NT2/D1 (cell line): ENCODE data around the gene MROH2A.
"Not testable (repeated sequence)": the region's sequence is repeated elsewhere in the genome, so short reads cannot be mapped to it uniquely, and the experiment has no call there.

ENCODE experiments used
- SUZ12 ChIP-seq: IDR thresholded peaks from 2 replicates; pipeline ENCODE4 v1.6.1; 2011; ENCODE audit not compliant: insufficient read length, insufficient read depth; ENCODE audit errors: extremely low read depth
- YY1 ChIP-seq: IDR thresholded peaks from 2 replicates; pipeline ENCODE4 v1.6.1; 2011; ENCODE audit not compliant: insufficient read length, insufficient read depth
- ZNF274 ChIP-seq: IDR thresholded peaks from 2 replicates; pipeline ENCODE4 v1.6.1; 2011; ENCODE audit warnings: mild to moderate bottlenecking, low read depth, low read length

DNA sequence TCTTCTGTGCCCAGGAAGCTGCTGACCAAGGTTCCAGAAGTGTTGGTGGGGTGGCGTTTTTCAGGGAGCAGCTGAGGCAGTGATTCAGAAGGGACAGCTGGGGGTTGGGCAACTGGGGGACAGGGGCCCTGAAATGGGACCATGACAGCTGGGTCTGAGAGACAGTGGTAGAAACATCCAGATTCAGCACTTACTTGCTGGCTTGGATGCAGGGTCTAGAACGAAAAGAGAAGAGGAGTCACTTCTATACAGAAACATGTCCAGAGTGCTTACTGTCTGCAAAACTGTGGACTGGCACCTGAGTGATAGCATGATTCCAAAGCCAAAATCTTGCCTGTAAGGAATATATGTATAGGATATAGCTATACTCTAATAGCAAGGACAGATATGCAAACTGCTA is 32.3 kb upstream of the MROH2A start:
- not testable (repeated sequence) for TF ChIP-seq YY1, ZNF274, SUZ12
